Liver (tissue), 3 donors: ENCODE measurements around the gene LUC7L.

Experiments
- ATF3 ChIP-seq: IDR thresholded peaks from 2 replicates; pipeline ENCODE4 v1.6.1; 2016; ENCODE audit warnings: antibody characterized with exemption
- CTCF ChIP-seq: fragments of 150-350 bp; IDR thresholded peaks from 2 replicates; pipeline ENCODE4 v1.5.1; 2017; ENCODE audit warnings: improper control_type of control experiment, low read depth, low read length; ENCODE audit not compliant: missing input control
- EGR1 ChIP-seq, 2 donors: IDR thresholded peaks; 2 replicates each; pipeline ENCODE4 v1.6.1; 2016 to 2018; ENCODE audit warnings: antibody characterized with exemption in 2 of 2, low read depth in 2 of 2
- HNF4A ChIP-seq, 2 donors: conservative IDR thresholded peaks; 2 replicates each; pipeline ENCODE4 v1.6.1; 2016; ENCODE audit warnings: antibody characterized with exemption in 2 of 2, mild to moderate bottlenecking in 2 of 2
- JUND ChIP-seq, 2 donors: IDR thresholded peaks; 2 replicates each; pipeline ENCODE4 v1.6.1; 2016; ENCODE audit warnings: antibody characterized with exemption in 2 of 2
- MAX ChIP-seq: IDR thresholded peaks from 2 replicates; pipeline ENCODE4 v1.6.1; 2016; ENCODE audit warnings: antibody characterized with exemption
- TF ChIP-seq, protein P1 (sequence below): IDR thresholded peaks from 2 replicates; pipeline ENCODE4 v1.6.1; 2016; ENCODE audit warnings: antibody characterized with exemption
- donor health status: healthy.
- donor health status: healthy.

GRCh38 chr16:278863-279366 lies 49.7 kb upstream of the LUC7L start:
- TF ChIP-seq CTCF (no peak), ATF3 (no peak), HNF4A (conservative IDR thresholded peaks at IDR 0.05) (no peak), MAX (no peak), JUND (IDR thresholded peaks at IDR 0.05) (no peak), EGR1 (IDR thresholded peaks at IDR 0.05; ENCODE audit: low read depth in 2 of 2) (no peak)
- TF ChIP-seq, protein P1, sequence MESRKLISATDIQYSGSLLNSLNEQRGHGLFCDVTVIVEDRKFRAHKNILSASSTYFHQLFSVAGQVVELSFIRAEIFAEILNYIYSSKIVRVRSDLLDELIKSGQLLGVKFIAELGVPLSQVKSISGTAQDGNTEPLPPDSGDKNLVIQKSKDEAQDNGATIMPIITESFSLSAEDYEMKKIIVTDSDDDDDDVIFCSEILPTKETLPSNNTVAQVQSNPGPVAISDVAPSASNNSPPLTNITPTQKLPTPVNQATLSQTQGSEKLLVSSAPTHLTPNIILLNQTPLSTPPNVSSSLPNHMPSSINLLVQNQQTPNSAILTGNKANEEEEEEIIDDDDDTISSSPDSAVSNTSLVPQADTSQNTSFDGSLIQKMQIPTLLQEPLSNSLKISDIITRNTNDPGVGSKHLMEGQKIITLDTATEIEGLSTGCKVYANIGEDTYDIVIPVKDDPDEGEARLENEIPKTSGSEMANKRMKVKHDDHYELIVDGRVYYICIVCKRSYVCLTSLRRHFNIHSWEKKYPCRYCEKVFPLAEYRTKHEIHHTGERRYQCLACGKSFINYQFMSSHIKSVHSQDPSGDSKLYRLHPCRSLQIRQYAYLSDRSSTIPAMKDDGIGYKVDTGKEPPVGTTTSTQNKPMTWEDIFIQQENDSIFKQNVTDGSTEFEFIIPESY = no peak
